Measurements from ENCODE around the gene FAM236A. TPM values are rescaled to one million over a fixed set of nuclear protein-coding genes. Genes with fewer than 3 reads are reported as not detected.
"Not testable (repeated sequence)": the region's sequence is repeated elsewhere in the genome, so short reads cannot be mapped to it uniquely, and the experiment has no call there.

Gene FAM236A
- total RNA-seq, 1 experiment from 2014 or later = not detected

DNA sequence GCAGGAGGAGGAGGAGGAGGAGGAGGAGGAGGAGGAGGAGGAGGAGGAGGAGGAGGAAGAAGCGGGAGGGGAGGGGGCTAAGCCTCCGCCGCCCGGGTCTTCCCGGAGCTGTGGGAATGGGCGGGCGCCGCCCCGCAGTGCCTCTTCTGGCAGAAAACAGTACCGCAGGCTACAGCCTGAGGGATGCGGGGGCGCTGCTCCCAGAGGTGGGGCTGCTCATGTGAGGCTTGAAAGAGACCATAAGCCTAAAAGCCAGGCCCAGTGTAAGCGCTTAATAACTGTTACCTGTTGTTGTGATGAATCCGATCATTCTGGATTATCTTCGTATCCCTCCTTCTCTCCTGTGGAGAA is 5.8 kb downstream of the FAM236A start, which contains the start of gene DMRTC1:
TSS of gene DMRTC1 (minus strand) at position 19 of the 351 bp plus-strand sequence. CDS start 68,143 bp downstream, outside the sequence.
- H3K9me3 Mint-ChIP-seq (ENCODE audit: unreplicated experiment); BruUV-seq (replicated peaks); H3K36me3 Mint-ChIP-seq (ENCODE audit: insufficient read depth, unreplicated experiment); H3K4me1 Mint-ChIP-seq (ENCODE audit: insufficient read depth, unreplicated experiment); DNase-seq (ENCODE audit: unreplicated experiment); H3K27ac Mint-ChIP-seq (ENCODE audit: low read depth, unreplicated experiment); intact Hi-C loops (cut with micrococcal nuclease); CTCF ChIA-PET; H3K4me3 Mint-ChIP-seq (ENCODE audit: unreplicated experiment); H3K27me3 Mint-ChIP-seq (ENCODE audit: insufficient read depth, unreplicated experiment); POLR2A ChIA-PET: not testable (repeated sequence)

DNA sequence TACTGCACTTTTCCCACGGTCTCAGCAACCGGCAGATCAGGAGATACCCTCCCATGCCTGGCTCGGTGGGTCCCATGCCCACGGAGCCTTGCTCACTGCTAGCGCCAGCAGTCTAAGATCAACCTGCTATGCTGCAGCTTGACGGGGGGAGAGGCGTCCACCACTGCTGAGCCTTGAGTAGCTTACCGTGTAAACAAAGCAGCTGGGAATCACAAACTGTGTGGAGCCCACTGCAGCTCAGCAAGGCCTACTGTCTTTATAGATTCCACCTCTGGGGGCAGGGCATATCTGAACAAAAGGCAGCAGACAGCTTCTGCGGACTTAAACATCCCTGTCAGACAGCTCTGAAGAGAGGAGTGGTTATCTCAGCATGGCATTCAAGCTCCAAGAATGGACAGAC is 22.0 kb downstream of the FAM236A start:
- H3K4me3 Mint-ChIP-seq (ENCODE audit: unreplicated experiment); H3K36me3 Mint-ChIP-seq (ENCODE audit: insufficient read depth, unreplicated experiment); H3K4me1 Mint-ChIP-seq (ENCODE audit: insufficient read depth, unreplicated experiment); DNase-seq (ENCODE audit: unreplicated experiment); H3K27me3 Mint-ChIP-seq (ENCODE audit: insufficient read depth, unreplicated experiment); BruUV-seq (replicated peaks); H3K27ac Mint-ChIP-seq (ENCODE audit: low read depth, unreplicated experiment); H3K9me3 Mint-ChIP-seq (ENCODE audit: unreplicated experiment); intact Hi-C loops (cut with micrococcal nuclease); CTCF ChIA-PET; POLR2A ChIA-PET: not testable (repeated sequence)

DNA sequence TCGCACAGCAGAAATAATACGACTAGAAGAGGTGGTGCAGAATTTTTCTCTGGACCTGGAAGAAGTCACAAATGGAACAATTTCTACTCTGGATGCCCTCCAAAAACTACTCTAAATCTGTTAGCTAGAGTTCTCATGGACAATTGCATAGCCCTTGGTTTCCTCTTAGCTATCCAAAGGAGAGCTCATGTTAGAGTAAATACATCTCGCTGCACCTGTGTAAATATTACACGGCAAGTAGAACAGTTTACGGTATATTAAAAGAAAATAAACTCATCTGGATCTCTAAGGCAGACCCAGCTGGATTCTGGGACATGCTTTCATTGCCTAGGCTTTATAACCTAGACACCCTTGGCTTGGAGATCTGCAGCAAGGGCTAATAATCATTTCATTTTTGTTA is 33.9 kb downstream of the FAM236A start:
- BruUV-seq (replicated peaks); H3K4me1 Mint-ChIP-seq (ENCODE audit: insufficient read depth, unreplicated experiment); DNase-seq (ENCODE audit: unreplicated experiment); H3K4me3 Mint-ChIP-seq (ENCODE audit: unreplicated experiment); H3K9me3 Mint-ChIP-seq (ENCODE audit: unreplicated experiment); H3K27ac Mint-ChIP-seq (ENCODE audit: low read depth, unreplicated experiment); CTCF ChIA-PET; intact Hi-C loops (cut with micrococcal nuclease); H3K36me3 Mint-ChIP-seq (ENCODE audit: insufficient read depth, unreplicated experiment); POLR2A ChIA-PET; H3K27me3 Mint-ChIP-seq (ENCODE audit: insufficient read depth, unreplicated experiment): not testable (repeated sequence)

DNA sequence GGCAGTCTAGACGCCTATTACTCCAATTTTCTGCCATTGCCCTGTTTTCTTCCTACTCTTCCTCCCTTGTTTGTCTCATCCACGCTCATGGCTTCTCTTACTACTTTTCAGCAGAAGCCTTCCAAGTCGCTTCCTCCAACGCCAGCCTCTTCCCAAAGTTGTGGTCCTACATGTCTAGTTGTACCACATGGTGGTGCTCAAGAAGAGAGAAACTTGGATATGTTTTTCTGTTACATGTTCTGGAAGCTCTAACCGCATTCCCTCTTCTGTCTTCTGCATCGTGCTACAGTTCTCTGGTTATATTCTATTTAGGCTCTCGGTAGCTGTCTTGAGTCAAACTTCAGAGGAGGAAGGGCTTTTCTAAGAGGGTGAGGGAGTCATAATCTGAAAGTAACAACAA is 36.9 kb downstream of the FAM236A start:
- POLR2A ChIA-PET; H3K4me3 Mint-ChIP-seq (ENCODE audit: unreplicated experiment); H3K27ac Mint-ChIP-seq (ENCODE audit: low read depth, unreplicated experiment); DNase-seq (ENCODE audit: unreplicated experiment); intact Hi-C loops (cut with micrococcal nuclease); CTCF ChIA-PET; BruUV-seq (replicated peaks); H3K27me3 Mint-ChIP-seq (ENCODE audit: insufficient read depth, unreplicated experiment); H3K4me1 Mint-ChIP-seq (ENCODE audit: insufficient read depth, unreplicated experiment); H3K36me3 Mint-ChIP-seq (ENCODE audit: insufficient read depth, unreplicated experiment); H3K9me3 Mint-ChIP-seq (ENCODE audit: unreplicated experiment): not testable (repeated sequence)

DNA sequence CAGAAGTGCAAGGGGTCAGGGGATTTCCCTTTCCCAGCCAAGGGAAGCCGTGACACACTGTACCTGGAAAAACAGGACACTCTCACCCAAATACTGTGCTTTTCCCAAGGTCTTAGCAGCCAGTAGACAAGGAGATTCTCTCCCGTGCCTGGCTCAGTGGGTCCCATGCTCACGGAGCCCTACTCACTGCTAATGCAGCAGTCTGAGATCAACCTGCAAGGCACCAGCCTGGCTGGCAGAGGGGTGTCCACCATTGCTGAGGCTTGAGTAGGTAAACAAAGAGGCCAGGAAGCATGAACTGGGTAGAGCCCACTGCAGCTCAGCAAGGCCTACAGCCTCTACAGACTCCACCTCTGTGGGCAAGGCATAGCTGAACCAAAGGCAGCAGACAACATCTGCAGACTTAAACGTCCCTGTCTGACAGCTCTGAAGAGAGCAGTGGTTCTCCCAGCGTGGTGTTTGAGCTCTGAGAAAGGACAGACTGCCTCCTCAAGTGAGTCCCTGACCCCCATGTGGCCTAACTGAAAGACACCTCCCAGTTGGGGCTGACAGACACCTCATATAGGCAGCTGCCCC is 43.0 kb downstream of the FAM236A start:
- H3K27ac Mint-ChIP-seq (ENCODE audit: low read depth, unreplicated experiment); H3K4me3 Mint-ChIP-seq (ENCODE audit: unreplicated experiment); intact Hi-C loops (cut with micrococcal nuclease): not testable (repeated sequence)

More for the DNA sequence above, 43.0 kb downstream of the FAM236A start:
- CTCF ChIA-PET; H3K4me1 Mint-ChIP-seq (ENCODE audit: insufficient read depth, unreplicated experiment); BruUV-seq (replicated peaks); POLR2A ChIA-PET; H3K36me3 Mint-ChIP-seq (ENCODE audit: insufficient read depth, unreplicated experiment); DNase-seq (ENCODE audit: unreplicated experiment): not testable (repeated sequence)
- peaks cover 22% of the 10 kb centered on the region for H3K9me3 Mint-ChIP-seq (ENCODE audit: unreplicated experiment)
- H3K27me3 Mint-ChIP-seq (ENCODE audit: insufficient read depth, unreplicated experiment) = peaks cover 39% of the 10 kb centered on the region

Other genes starting within 250 kb of the FAM236A start
- 8.9 and 9.1 TPM in 2 replicates for gene PHKA1, start 223.9 kb upstream of the FAM236A start, total RNA-seq (2022)
- not detected in 2 replicates for gene DMRTC1B, start 161.3 kb upstream of the FAM236A start, total RNA-seq (2022)
- not detected in 2 replicates for gene FAM236B, start 155.5 kb upstream of the FAM236A start, total RNA-seq (2022)
- gene FAM236D, start 130.0 kb upstream of the FAM236A start, total RNA-seq (2022) = not detected in 2 replicates
- gene FAM236C, start 25.6 kb upstream of the FAM236A start, total RNA-seq (2022) = not detected in 2 replicates
- not detected in 2 replicates for gene DMRTC1, start 5.6 kb downstream of the FAM236A start, total RNA-seq (2022)
- gene PABPC1L2B, start 64.7 kb downstream of the FAM236A start, total RNA-seq (2022) = not detected in 2 replicates
- gene PABPC1L2A, start 141.3 kb downstream of the FAM236A start, total RNA-seq (2022) = not detected in 2 replicates

Measured in MCF 10A (cell line).